NCI-H774 (cell line): ENCODE results near the gene MEAF6.
"Not testable (repeated sequence)": the region's sequence is repeated elsewhere in the genome, so short reads cannot be mapped to it uniquely, and the experiment has no call there.

Experiments used
- DNase-seq: peaks from one replicate; lab custom pipeline; 2025; lab: John Stamatoyannopoulos, UW

The MEAF6 gene

DNA sequence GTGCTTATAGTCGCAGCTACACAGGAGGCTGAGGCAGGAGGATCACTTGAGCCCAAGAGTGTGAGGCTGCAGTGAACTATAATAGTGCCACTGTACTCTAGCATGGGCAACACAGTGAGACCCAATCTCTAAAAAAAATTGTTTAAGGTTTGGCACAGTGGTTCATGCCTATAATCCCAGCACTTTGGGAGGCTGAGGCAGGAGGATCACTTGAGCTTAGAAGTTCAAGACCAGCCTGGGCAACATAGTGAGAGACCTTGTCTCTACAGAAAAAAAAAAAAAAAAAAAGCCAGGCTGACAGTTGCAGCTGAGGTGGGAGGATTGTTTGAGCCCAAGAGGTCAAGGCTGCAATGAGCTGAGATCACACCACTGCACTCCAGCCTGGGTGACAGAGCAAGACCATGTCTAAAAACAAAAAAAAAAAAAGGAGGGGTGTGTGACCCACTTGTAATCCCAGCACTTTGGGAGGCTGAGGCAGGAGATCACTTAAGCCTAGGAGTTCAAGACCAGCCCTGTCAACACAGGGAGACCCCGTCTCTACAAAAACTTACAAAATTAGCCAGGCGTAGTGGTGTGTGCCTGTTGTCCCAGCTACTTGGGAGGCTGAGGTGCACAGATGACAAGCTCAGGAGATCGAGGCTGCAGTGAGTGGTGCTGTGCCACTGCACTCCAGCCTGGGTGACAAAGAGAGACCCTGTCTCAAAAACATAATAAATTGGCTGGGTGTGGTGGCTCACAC lies 18.0 kb upstream of the MEAF6 start:
- DNase-seq = not testable (repeated sequence)

DNA sequence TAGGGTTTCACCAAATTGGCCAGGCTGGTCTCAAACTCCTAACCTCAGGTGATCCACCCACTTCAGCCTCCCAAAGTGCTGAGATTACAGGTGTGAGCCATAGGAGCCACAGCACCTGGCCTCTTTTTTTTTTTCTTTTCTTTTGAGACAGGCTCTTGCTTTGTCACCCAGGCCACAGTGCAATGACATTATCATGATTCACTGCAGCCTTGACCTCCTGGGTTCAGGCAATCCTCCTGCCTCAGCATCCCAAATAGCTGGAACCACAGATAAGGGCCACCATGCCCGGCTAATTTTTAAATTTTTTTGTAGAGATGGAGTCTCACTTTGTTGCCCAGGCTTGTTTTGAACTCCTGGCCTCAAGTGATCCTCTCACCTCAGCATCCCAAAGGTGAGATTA lies 15.3 kb upstream of the MEAF6 start:
- DNase-seq = not testable (repeated sequence)

DNA sequence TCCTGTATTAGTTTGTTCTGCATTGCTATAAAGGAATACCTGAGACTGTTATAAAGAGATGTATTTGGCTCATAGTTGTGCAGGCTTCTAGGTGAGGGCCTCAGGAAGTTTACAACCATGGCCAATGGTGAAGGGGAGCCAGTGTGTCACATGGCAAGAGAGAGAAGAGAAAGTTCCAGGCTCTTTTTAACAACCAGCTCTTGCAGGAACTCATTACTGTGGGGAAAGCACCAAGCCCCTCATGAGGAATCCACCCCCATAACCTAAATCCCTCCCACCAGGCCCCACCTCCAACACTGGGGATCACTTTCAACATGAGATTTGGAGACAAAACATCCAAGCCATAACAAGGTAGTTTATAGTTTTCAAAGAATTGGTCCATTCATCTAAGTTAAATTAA lies 5.0 kb upstream of the MEAF6 start:
- DNase-seq = no peak

DNA sequence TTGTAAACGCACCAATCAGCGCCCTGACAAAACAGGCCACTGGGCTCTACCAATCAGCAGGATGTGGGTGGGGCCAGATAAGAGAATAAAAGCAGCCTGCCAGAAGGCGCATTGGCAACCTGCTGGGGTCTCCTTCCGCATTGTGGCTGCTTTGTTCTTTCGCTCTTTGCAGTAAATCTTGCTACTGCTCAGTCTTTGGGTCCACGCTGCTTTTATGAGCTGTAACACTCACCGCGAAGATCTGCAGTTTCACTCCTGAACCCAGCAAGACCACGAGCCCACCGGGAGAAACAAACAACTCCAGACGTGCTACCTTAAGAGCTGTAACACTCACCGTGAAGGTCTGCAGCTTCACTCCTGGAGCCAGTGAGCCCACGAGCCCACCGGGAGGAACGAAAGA lies 4.4 kb upstream of the MEAF6 start:
- not testable (repeated sequence) for DNase-seq

DNA sequence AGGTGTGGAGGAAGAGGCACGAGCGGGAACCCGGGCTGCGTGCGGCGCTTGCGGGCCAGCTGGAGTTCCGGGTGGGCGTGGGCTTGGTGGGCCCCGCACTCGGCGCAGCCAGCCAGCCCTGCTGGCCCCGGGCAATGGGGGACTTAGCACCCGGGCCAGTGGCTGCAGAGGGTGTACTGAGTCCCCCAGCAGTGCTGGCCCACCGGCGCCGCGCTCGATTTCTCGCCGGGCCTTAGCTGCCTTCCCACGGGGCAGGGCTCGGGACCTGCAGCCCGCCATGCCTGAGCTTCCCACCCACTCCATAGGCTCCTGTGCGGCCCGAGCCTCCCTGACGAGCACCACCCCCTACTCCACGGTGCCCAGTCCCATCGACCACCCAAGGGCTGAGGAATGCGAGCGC lies 3.7 kb upstream of the MEAF6 start:
- DNase-seq = not testable (repeated sequence)

DNA sequence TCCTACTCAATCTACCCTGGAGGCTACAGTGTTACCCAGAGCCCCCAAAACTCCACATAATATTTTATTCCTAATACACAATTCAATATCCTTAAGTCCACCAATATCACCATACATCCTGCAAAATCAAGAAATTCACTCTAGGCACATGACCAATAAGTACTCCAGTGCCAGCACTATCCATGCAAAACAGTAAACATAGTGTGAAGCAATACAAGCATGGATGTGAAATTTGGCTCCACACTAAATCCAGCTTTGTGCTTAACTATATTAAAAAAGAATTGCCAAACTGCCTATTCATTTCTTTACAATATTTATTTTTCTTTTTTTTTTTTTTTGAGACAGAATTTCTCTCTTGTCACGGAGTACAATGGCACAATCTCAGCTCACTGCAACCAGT lies 3.0 kb upstream of the MEAF6 start:
- DNase-seq = no peak

DNA sequence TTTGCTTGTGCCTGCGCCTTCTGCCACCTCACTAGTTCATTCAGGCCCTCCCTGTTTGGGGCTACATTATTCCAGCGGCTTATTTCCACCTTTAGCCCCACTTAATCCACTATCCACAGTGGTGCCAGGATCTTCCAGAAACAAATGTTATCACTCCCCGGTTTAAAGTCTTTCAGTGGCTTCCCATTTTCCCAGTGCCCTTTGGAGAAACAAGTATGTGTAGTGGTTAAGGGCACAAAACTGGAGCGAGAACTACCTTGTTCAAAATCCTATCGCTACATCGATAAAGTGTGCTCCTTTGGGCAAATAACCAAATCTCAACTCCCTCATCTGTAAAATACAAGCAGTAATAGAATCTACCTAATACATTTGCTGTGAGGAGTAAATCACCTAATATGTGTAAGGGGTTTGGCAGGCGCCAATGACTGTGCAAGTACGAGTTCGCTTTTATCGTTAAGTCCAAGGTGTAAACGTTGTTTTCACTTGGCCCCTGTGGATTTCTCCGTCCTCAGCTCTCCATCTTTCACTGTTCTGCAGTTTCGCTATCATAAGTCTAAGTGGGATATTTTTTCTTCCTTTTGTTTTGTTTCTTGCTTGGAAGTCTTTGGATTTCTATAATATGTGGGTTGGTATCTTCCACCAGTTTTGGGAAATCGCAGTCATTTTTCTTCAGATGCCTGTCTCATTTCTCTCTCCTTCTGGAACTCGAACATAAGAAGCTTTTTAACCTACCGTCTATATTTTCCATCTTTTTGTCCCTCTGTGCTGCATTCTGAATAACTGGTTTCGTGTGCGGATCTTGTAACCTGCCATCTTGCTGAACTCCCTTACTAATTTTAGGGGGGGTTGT lies 844 bp upstream of the MEAF6 start:
- no peak for DNase-seq

DNA sequence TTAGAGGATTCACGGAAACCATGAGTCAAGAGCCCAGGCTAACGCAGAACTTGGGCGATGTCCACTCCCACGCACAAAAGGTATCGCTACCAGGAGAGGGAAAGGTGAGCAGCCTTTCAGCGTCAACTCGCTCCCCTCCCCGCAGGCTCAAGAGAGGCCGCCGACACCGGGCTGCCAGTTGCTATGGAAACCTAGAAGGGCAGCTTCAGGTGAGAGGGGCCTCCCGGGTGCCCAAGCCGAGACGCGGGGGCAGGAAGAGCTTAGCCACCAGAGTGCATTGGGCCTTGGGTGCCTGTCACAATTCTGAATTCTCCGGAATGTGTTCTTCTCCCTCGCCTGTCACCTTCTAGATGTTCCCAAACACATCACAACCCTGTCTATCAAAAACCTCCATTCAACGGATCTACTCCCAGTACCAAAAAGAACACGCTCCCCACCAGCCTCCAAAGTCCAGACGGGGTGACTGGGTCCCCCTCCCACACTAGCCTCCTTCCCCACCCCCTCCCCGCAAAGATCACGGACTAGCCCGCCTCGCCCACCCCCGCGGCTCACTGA lies 694 bp downstream of the MEAF6 start:
- peak; percentile 56 for DNase-seq

DNA sequence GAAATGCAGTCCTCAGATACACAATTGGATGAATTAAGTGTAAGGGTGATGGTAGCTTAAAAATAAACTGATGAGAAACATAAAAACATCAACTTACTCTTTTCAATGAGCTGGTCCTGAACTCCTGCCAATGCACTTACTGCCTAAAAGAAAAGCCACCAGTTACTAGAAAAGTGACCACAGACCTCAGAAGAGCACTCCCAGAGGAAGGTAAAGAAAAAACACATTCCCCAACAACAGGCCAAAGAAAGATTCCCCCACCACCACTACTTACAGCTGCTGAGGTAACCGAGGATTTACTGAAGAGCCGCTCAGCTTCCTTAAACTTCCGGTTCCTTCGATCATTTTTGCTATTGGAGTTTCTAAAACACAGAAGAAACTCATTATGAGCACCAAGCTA lies 5.4 kb downstream of the MEAF6 start:
- no peak for DNase-seq

DNA sequence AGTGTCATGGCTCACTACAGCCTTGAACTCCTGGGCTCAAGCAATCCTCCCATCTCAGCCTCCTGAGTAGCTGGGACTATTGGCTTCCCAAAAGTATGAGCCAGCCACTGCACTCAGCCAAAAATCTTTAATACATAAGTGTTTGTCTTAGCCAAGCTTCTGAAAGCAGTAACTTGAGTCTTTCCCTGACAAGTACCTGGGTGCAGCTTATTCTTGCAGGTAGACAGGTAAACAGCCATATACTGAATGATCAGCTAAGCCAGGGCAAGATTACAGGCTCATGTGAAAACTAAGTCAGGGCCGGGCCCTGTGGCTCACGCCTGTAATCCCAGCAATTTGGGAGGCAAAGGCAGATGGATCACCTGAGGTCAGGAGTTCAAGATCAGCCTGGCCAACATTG lies 7.8 kb downstream of the MEAF6 start:
- no peak for DNase-seq

DNA sequence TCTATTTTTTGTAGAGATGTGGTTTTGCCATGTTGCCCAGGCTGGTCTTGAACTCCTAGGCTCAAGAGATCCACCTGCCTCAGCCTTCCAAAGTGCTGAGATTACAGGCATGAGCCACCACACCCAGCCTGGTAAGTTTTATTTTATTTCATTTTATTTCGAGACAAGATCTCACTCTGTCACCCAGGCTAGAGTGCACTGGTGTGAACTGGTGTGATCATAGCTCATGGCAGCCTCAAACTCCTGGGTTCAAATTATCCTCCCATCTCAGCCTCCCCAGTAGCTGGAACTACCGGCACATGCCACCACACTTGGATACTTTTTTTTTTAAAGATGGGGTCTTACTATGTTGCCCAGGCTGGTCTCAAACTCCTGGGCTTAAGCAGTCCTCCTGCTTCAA lies 11.8 kb downstream of the MEAF6 start:
- not testable (repeated sequence) for DNase-seq

DNA sequence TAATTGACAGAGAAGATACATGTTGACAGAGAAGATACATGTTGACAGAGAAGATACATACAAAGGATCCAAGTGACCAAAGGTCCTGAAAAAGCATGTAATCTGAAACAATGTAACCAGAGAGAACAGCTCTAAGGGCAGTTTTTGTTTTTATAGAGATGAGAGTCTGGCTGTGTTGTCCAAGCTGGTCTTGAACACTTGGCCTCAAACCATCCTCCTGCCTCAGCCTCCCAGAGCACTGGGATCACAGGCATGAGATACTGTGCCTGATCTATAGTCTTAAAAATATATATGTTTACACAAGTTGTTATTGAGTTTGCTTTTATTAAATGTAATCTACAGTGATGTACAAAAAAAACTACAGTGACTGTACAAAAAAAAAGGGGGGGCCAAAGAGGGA lies 12.5 kb downstream of the MEAF6 start:
- no peak for DNase-seq

DNA sequence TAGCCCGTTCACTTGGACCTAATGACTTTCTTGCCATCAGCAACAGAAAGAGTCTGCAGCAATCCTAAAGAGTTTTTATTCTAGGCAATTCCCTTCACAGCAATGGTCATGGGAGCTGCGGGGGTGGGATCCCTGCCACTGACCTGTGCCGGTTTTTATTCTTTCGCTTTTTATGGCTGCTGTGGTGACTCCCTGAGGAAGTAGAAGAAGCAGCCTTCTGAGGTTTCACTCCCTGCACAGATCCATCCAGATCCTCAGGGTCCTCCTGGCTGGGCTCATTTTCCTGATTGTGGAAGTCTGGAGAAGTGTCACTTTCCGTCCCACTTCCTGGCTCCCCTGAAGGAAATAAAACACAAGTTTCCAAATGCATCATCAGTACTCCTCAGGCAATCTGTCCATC lies 12.9 kb downstream of the MEAF6 start:
- no peak for DNase-seq

DNA sequence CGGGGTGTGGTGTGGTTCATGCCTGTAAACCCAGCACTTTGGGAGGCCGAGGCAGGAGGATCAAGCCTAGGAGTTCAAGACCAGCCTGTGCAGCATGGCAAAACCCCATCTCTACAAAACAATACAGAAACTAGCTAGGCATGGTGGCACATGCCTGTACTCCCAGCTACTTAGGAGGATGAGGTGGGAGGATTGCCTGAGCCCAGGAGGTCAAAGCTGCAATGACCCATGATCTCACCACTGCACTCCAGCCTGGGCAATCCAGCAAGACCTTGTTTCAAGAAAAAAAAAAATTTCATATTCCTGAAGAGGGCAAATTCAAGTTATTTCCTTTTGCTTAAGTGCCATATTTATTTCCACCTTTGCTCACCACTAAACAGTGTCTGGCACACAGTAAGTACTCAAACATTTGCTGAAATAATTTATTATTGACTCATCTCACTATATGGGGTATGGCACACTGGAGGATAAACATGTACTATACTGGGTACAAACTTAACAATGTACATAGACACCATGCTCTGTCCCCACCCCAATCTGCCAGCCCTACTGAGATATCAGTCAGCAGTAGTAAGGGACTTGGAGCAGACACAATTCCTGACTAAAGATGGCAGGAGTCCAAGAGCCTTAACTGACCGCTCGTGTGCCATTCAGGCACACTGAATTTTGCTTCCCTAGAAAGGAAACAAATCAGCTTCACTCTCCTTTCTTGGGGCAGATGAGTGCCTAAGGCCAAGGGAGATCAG lies 15.5 kb downstream of the MEAF6 start:
- DNase-seq = peak; percentile 60

DNA sequence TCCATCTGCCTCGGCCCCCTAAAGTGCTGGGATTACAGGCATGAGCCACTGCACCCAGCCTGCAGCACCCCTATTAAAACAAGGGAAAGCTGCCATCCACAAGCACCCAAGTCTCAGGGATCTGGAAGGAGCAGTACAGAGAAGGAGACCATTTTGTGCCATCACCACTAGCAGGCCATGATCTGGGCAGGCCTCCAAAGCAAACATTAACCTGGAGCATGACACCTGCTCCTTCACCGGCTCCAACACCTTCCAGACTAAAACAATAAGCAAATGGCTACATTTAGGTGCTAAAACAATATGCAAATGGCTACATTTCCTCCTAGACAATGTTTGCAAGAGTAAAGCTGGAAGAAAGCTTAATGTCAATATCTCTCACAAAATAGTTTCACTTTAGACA lies 16.7 kb downstream of the MEAF6 start:
- peak; percentile 96 for DNase-seq

DNA sequence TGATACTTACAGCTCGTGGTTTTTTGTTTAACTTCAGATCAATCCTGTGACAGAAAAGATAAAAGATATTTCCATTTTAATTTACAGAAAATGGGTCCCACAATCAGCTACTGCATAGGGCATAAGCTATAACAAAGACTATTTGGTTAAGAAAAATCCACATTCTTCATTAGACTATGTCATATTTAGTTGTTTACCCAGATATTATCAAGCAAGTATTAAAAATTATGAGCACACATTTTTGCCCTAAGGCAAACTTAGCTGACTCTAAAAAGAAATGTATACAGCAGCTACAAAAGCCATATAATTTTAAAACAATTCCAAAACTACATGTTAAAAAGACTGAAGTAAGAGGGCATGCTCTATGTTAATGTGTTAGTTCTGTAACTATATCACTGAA lies 18.7 kb downstream of the MEAF6 start:
- no peak for DNase-seq

DNA sequence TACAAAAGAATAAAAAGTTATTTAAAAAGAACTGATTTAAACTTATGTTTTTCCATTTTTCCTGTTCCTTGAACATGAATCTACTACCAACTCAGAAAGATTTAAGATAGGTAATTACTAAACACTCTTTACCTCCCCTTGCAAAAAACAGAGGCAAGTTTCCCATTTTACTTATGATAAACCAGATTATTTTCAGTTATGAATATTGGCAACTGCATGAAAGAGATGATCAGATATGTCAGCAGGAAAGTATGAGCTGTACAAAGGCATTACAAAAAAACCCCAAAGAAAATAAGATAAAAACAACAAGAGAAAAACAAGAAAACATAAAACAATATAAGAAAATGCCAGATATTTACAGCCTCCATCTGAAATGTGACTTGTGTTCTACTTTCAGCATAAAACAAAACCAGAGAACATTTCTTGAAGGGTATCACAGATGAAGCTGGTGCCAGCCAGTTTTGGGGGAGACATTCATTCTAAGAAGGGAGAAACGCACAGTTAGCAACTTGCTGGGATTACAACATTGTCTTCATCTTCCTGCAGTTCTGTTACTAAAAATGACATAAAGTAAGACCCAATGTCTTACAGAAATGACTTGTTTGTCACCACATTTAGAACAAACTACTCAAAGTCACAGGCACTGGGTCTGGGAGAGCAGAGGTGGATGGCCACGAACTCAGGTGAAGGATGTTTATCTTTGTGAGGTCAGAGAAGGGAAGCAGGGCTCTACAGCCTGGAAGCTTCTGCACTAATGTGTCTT lies 21.0 kb downstream of the MEAF6 start:
- DNase-seq = no peak

DNA sequence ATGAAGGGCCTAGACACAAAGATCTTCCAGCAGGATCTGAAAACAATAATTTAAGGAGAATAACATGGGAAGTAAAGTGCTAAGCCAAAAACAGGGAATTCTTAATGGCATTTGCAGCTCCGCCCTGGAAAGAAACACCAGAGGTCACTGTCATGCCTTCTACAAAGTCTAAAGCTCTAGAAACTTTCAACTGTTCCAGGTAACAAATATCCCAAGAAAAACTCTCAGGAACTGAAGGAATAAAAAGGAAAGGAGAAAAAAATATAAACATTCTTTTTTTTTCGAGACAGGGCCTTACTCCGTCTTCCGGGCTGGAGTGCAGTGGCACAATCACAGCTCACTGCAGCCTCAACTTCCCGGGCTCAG lies 27.0 kb downstream of the MEAF6 start:
- DNase-seq = no peak

DNA sequence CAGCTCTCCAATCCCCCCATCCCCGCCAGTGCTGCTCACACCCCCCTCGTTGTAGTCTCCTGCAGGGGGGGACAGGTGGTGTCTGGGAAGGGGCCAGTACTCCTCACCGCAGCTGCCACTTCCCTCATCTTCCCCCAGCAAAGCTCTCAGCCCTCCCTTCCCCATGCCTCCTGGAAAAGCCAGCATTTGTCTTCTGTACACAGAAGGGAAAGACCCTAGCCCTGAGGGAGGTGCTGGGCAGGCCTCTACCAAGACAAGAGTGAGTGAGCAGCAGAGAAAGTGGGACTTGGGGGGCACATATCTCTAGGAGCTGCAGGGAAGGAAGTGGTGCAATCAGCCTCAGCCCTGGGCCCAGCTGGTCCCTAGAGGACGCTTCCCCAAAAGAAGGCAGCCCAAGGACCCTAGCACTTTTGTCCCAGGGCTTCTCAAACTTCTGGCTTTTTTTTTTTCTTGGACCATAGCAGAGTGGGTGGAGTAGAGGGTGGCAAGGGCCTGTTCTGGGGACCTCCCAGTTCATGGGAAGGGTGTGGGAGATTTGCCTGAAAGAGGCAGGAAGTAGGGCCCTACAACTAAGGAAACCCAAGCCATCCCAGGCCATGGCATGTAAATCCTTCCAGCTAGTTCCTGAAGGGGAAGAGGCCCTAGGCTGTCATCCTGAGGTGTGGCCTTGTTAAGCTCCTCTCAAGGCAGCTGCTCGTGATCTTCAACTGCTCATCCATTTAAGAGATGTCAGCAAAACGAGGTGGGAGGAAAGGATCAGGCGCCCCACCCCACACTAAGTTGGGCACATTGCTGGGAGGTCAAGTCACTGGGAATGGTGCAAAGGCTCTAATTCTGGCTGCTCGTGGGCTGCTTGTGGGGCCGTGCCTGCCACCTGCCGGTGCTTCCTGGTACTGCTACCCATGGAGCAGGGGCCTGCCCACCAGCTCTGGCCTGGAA lies 27.6 kb downstream of the MEAF6 start:
- DNase-seq = peak; percentile 46

DNA sequence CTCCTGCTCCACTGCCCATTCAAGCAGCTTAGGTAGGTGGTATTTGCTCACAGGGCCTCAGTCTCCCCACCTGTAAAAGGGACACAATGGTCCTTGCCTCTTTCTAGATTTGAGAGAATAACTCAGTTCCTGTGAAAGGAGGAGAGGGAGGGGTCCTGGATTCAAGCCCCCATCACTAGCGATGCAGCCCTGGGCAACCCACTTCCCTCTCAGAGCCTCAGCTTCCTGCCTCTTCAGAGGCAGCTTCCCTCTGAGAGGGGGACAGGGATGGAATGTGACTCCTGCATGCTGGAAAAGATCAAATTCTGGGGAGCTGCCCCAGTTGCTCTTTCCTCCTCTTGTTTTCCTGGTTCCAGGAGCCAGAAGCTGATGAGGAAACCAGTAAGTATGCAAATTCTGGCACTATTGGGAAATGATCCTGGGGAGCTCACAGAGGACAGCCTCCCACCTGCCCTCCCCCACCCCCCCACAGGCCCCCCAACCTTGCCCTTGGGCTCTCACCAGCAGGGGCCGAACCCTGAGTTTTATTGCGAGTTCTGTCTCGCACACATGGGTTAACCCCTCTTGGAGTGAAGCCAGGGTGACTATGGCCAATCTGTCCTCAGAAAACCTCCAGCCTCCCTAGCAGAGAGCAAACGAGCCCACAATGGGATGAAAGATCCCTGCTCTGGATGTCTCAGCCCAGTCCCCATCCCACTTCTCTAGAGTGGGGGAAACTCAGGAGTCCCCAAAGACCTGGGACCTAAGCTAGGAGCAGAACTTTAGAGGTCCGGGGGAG lies 28.5 kb downstream of the MEAF6 start:
- no peak for DNase-seq
